Measurements from ENCODE around the gene AKAP17A.
"Not testable (repeated sequence)": the region's sequence is repeated elsewhere in the genome, so short reads cannot be mapped to it uniquely, and the experiment has no call there.

Gene AKAP17A

GRCh38 chrX:1606496-1606895 is 15.1 kb downstream of the AKAP17A start:
- no peak for DNase-seq

- DNase-seq = no peak
Measured at GRCh38 chrX:1609311-1609710, 17.9 kb downstream of the AKAP17A start.

- DNase-seq = no peak
Measured at GRCh38 chrX:1609762-1610161, 18.4 kb downstream of the AKAP17A start.

GRCh38 chrX:1610166-1610565 is 18.8 kb downstream of the AKAP17A start:
- DNase-seq = no peak

- DNase-seq = no peak
Measured at GRCh38 chrX:1610736-1611135, 19.3 kb downstream of the AKAP17A start.

GRCh38 chrX:1612641-1613286 is 21.4 kb downstream of the AKAP17A start:
- no peak for DNase-seq

- DNase-seq = no peak
Measured at GRCh38 chrX:1614927-1615326, 23.5 kb downstream of the AKAP17A start, which contains the start of gene ASMT. Gene ASMT, plus strand, starts transcription at chrX:1615059. Its CDS starts 141 bp downstream, at chrX:1615200.

GRCh38 chrX:1618689-1619088 is 27.3 kb downstream of the AKAP17A start:
- no peak for DNase-seq

GRCh38 chrX:1623691-1624090 is 32.3 kb downstream of the AKAP17A start:
- DNase-seq = no peak

GRCh38 chrX:1624158-1624860 is 32.9 kb downstream of the AKAP17A start:
- DNase-seq = not testable (repeated sequence)

- DNase-seq = not testable (repeated sequence)
Measured at GRCh38 chrX:1624861-1625215, 33.4 kb downstream of the AKAP17A start.

- no peak for DNase-seq
Measured at GRCh38 chrX:1629244-1629643, 37.8 kb downstream of the AKAP17A start.

GRCh38 chrX:1646009-1646408 is 54.6 kb downstream of the AKAP17A start:
- no peak for DNase-seq

- DNase-seq = no peak
Measured at GRCh38 chrX:1649621-1650020, 58.2 kb downstream of the AKAP17A start.

Measured in NCI-H1048 (cell line).